ENCODE measurements around the gene ADCY7.

The ADCY7 gene

DNA sequence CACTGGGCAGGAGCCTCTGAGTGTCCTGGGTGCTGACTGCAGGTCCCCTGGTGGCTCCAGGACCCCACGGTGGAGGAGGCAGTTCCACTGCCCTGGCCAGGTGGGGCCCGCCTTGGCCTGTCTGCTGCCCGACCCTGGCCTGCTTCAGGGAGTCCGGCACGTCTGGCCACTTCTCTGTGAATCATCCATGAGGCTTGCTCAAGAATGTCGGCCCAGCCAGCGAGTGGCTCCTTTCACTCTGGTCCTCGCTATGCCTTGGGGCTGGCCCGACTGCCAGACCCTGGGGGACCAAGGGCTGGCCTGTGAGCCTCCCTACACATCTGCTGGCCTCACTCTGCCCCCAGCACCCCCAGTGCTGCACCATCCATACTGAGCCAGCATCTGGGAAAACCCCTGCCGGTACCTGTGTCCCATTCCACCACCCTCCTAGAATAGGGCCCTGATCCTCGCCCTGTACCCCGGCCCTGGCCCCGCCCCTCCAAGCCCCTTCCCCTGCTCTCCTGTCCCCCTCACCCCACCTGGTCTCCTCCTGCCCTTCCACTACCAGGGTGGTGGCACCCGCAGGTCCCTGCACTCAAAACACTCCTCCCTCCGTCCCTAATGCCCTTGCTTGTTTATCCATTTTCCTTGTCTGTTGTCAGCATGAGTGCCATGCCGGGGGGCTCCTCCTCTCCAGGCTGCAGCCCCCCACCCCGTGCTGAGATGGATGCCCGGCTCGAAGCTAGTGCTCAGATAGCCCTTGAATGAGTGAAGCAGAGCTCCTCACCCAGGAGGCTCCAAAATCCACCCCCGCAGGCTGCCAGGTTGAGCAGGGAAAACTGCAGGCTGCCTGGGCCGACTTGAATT is 35.5 kb downstream of the ADCY7 start:
- TF ChIP-seq, protein P1, sequence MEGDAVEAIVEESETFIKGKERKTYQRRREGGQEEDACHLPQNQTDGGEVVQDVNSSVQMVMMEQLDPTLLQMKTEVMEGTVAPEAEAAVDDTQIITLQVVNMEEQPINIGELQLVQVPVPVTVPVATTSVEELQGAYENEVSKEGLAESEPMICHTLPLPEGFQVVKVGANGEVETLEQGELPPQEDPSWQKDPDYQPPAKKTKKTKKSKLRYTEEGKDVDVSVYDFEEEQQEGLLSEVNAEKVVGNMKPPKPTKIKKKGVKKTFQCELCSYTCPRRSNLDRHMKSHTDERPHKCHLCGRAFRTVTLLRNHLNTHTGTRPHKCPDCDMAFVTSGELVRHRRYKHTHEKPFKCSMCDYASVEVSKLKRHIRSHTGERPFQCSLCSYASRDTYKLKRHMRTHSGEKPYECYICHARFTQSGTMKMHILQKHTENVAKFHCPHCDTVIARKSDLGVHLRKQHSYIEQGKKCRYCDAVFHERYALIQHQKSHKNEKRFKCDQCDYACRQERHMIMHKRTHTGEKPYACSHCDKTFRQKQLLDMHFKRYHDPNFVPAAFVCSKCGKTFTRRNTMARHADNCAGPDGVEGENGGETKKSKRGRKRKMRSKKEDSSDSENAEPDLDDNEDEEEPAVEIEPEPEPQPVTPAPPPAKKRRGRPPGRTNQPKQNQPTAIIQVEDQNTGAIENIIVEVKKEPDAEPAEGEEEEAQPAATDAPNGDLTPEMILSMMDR (conservative IDR thresholded peaks at IDR 0.05): no peak
- TF ChIP-seq ZFX (IDR thresholded peaks at IDR 0.05): no peak
- H3K27ac ChIP-seq: no peak overlapping the region

DNA sequence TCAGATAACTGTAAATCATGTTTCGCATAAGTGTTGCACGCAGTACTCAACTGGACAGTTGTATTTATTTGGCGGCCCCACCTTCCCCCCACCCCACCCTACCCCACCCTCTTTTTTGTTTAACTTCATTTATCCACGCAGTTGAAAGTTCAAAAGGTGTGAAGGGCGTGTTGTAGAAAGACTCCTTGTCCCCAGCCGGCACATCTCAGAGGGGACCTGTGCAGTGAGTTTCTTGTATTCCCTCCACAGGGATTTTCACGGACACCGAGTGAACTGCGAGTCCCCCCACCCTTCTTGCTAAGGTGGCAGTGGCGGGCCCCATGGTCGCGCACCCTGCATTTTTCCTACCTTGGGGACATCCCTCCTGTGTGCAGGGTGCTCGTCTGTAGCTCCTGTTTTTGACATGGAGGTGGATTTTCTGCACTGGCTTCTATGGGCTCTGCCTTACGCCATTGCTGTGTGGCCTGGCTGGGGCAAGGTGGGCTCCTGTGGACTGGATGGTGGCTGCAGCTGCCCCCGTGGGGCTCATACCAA is 36.2 kb downstream of the ADCY7 start:
- TF ChIP-seq, protein P1 (conservative IDR thresholded peaks at IDR 0.05): no peak
- TF ChIP-seq ZFX (IDR thresholded peaks at IDR 0.05): no peak
- H3K27ac ChIP-seq: no peak overlapping the region

DNA sequence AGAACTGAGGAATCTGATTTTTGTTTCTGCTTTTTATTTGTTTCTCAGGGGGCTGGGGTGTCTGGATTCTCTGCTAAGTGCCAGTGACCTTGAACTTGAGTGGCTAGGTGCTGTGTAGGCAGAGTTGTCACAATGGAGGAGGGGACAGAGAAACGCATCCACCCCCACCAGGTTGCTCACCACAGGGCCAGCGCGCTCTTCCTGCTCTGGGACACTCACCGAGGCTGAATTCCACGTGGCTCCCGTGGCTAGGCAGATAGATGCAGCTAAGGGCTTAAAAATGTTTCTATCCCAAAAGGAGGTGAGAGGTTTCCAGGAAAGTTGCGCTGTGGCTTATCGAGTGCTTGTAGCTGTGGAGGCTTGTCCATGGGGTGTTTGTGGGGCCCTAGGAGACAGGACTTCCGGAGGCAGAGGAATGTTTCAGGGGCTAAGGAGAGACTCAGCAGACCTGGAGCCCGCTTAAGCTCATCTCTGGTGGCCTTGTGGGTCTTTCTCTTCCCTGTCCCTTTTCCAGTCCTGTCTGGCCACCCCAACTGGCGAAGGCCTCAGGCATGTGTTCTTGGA is 36.8 kb downstream of the ADCY7 start:
- H3K27ac ChIP-seq: no peak overlapping the region
- TF ChIP-seq ZFX (IDR thresholded peaks at IDR 0.05): no peak
- TF ChIP-seq, protein P1 (conservative IDR thresholded peaks at IDR 0.05): no peak

DNA sequence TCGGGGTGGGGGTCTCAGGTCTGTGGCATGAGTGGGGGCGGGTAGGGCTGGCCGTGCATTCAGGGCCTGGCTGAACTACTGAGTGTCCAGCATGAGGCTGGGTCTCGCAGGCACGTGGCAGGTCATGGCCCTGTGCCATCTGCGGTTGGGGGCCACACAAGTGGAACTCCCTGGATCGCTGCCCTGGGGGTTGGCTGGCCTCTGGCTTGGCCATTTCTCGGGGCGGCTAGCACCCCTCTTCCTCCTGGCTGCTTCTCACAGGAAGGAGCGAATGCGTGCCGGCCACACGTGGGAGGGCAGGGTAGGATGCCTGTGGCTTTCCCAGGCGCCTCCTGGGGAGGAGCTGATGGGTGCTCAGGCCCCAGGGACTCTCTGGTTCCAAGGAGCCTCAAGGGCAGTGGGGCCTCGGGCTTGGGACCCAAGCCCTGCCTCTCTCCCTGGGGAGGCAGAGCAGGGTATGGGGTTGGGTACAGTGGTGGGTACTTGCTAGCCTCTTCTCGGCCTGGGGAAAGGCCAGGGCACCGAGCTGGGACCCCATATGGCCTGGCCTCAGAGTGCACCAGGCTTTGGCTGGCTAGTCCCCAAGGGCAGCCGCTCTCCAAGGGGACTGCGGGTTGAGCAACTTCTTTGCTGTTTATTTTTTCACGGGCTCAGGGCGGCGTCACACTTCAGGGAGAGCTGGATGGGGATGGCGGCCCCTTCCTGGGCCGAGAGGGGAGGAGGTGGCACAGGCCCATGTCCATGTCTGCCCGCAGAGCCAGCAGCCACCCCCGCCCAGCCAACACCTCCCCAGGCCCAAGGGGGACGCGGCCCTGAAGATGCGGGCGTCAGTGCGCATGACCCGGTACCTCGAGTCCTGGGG is 37.5 kb downstream of the ADCY7 start:
- no peak overlapping the region for H3K27ac ChIP-seq
- TF ChIP-seq, protein P1 (conservative IDR thresholded peaks at IDR 0.05): no peak
- no peak for TF ChIP-seq ZFX (IDR thresholded peaks at IDR 0.05)

DNA sequence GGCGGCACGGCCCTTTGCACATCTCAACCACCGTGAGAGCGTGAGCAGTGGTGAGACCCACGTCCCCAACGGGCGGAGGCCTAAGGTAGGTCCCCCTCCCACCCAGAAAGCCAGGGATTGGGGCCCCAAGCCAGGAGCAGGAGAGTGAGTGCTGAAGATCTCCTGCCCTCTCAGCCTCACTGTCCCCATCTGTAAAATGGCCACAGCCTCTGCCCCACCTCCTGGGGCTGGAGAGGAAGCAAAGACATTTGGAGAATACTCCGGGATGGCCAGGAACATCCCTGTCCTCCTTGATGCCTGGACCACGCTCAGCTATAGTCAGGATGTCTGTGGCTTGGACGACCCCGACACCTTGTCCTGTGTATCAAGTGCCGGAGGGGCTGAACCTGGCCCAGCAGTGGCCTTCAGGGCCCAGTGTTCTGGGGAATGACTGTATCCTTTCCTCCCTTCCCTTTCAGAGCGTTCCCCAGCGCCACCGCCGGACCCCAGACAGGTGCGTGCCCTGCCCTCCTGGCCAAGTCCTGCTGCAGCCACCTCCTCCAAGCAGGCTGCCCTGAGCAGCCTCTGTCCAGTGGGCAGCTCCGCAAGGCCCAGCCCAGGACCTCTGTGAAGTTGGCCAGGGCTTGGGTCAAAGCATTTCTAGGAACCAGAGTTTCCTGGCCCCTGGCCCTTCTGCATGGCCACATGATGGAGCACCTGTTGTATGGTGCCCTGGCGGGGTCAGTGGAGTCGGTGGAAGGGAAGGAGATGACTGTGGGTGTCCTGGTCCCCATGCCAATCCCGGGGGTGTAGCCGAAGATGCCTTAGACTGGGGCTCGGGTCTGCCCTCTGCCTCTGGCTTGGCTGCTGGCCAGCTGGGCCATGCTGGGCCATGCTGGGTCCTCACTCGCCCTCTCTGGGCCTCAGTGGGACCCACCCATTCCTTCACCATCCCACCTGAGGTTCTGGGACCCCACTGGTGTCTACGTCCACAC is 38.4 kb downstream of the ADCY7 start:
- no peak for TF ChIP-seq ZFX (IDR thresholded peaks at IDR 0.05)
- TF ChIP-seq, protein P1 (conservative IDR thresholded peaks at IDR 0.05): no peak
- no peak overlapping the region for H3K27ac ChIP-seq

DNA sequence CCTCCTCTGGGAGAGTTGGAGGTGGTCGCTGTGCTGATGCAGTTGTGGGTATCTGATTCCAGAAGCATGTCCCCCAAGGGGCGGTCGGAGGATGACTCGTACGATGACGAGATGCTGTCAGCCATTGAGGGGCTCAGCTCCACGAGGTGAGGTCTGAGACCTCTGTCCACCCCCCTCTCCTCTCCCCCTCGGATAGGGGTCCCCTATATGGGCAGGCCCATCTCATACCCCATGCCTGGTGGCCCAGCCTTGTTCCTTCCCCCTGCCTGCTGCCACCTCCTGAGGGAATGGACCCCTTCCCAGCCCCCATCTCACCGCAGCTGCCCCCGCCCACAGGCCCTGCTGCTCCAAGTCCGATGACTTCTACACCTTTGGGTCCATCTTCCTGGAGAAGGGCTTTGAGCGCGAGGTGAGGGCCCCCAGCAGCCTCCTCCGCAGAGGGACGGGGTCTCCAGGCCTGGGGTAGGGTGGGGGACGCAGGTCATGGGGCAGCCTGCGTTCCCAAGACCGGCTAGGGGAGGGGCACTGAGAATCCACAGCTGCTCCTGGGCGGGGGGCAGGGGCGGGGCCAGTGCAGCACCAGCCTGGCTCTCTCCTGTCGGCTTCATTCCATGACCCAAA is 39.2 kb downstream of the ADCY7 start:
- TF ChIP-seq ZFX (IDR thresholded peaks at IDR 0.05): no peak
- TF ChIP-seq, protein P1 (conservative IDR thresholded peaks at IDR 0.05): no peak
- no peak overlapping the region for H3K27ac ChIP-seq

Measured in C4-2B (cell line).